GM12878 (cell line): ENCODE measurements around the gene PELO. TPM values are rescaled to one million over a fixed set of nuclear protein-coding genes. Genes with fewer than 3 reads are reported as not detected.

ENCODE experiments used
- ATAC-seq: fragments of 200-7000 bp; cut with Tn5 transposase; 3 replicates; pipeline ENCODE4 v1.9.1; 2020; ENCODE audit warnings: mild to moderate bottlenecking, moderate library complexity
- BruUV-seq: library from RNA; stranded (reverse); fragments of 400-500 nt; replicated peaks from 2 replicates; lab custom pipeline; 2021; lab: Mats Ljungman, UMichigan
- CTCF ChIA-PET: fragments of 300-600 bp; sonication (Branson Sonifier 250); formaldehyde crosslinking; extraction: SDS; loops from one replicate; lab custom pipeline; 2021; ENCODE audit warnings: inconsistent platforms; lab: Yijun Ruan, JAX
- POLR2A ChIA-PET: fragments of 350-600 bp; formaldehyde crosslinking; extraction: SDS; loops from one replicate; lab custom pipeline; 2021; ENCODE audit warnings: inconsistent platforms; lab: Charles Lee
- RAD21 ChIA-PET: fragments of 300-600 bp; sonication (Branson Sonifier 250); formaldehyde crosslinking; loops from one replicate; lab custom pipeline; 2023; ENCODE audit warnings: antibody characterized with exemption; ENCODE audit not compliant: unreplicated experiment; lab: Charles Lee
- SMC1A ChIA-PET: fragments of 300-600 bp; sonication (Branson Sonifier 250); formaldehyde crosslinking; loops from one replicate; lab custom pipeline; 2023; ENCODE audit not compliant: unreplicated experiment, uncharacterized antibody; lab: Charles Lee
- DNase-seq: peaks from one replicate; pipeline ENCODE4 v3.0.0-alpha.2; 2011; ENCODE audit warnings: low read depth, low spot score
- FAIRE-seq: peaks from 3 replicates; lab custom pipeline; 2011; peaks lifted over from hg19 to GRCh38; lab: Jason Lieb, UNC
- H2AFZ ChIP-seq: 2 replicates; pipeline ENCODE4 v1.6.0; 2011; ENCODE audit warnings: low read depth, low read length, control low read depth; ENCODE audit not compliant: control insufficient read depth
- H3K27ac ChIP-seq: 2 replicates; pipeline ENCODE4 v1.5.1; 2011; ENCODE audit warnings: control low read depth; ENCODE audit not compliant: control insufficient read depth, insufficient read depth
- H3K27me3 ChIP-seq, 2 experiments: replicated peaks in 1 of 2; 2 replicates each; pipeline versions ENCODE4 v1.6.0 to v1.6.1; 2011; ENCODE audit warnings: low read length in 1 of 2; ENCODE audit not compliant: control insufficient read depth in 2 of 2, insufficient read depth in 2 of 2
- H3K36me3 ChIP-seq, 2 experiments: 2 replicates each; pipeline ENCODE4 v1.5.1; 2011; ENCODE audit warnings: low read length in 1 of 2; ENCODE audit not compliant: control insufficient read depth in 2 of 2, insufficient read depth in 2 of 2
- H3K4me1 ChIP-seq: 2 replicates; pipeline ENCODE4 v1.6.1; 2011; ENCODE audit warnings: mild to moderate bottlenecking, low read length, moderate library complexity, mixed read lengths; ENCODE audit not compliant: control insufficient read depth, insufficient read depth
- H3K4me2 ChIP-seq: 2 replicates; pipeline ENCODE4 v1.6.0; 2011; ENCODE audit warnings: control low read depth; ENCODE audit not compliant: control insufficient read depth, insufficient read depth
- H3K4me3 ChIP-seq: fragments of 200-600 bp; sonication (generic); 2 replicates; pipeline ENCODE4 v1.5.1; 2016
- H3K79me2 ChIP-seq: 2 replicates; pipeline ENCODE4 v1.6.0; 2011; ENCODE audit warnings: low read length; ENCODE audit not compliant: control insufficient read depth, insufficient read depth
- H3K9ac ChIP-seq: 2 replicates; pipeline ENCODE4 v1.8.0; 2011; ENCODE audit warnings: low read length, control low read depth, mixed read lengths; ENCODE audit not compliant: control insufficient read depth, insufficient read depth
- H3K9me3 ChIP-seq: replicated peaks from 3 replicates; pipeline ENCODE4 v1.5.1; 2011; ENCODE audit warnings: mild to moderate bottlenecking, low read length; ENCODE audit not compliant: control insufficient read depth, insufficient read depth
- H4K20me1 ChIP-seq: 2 replicates; pipeline ENCODE4 v1.6.0; 2011; ENCODE audit not compliant: control insufficient read depth, insufficient read depth
- HCFC1 ChIP-seq: fragments of 150-350 bp; IDR thresholded peaks from 2 replicates; pipeline ENCODE4 v1.6.1; 2014; ENCODE audit warnings: low read length
- MYC ChIP-seq: IDR thresholded peaks from 2 replicates; pipeline ENCODE4 v1.6.1; 2011; ENCODE audit warnings: mild to moderate bottlenecking, low read length, moderate library complexity, inconsistent platforms; ENCODE audit not compliant: insufficient read depth, insufficient replicate concordance, insufficient read length, severe bottlenecking
- WGBS: methylation state at CpG from one replicate; pipeline ENCODE4 v1.1.6; 2016; ENCODE audit warnings: low lambda C conversion rate; ENCODE audit not compliant: insufficient replicate concordance, insufficient coverage; ENCODE audit errors: missing lambda C conversion rate; 5-methylcytosine and 5-hydroxymethylcytosine counted together
- in situ Hi-C: fragments of 300-500 bp; cut with MboI; formaldehyde crosslinking; loops from 9 replicates; pipeline ENCODE4 v1.14.3; 2018; ENCODE audit warnings: mixed read lengths
- intact Hi-C: fragments of 100-400 bp; cut with micrococcal nuclease; formaldehyde crosslinking; loops from one replicate; pipeline ENCODE4 v1.14.2; 2022; ENCODE audit not compliant: unreplicated experiment
- polyA plus RNA-seq, 11 experiments: library from polyadenylated mRNA; depleted of rRNA in 4 of 11; unstranded in 6 of 11; stranded (reverse) in 5 of 11; fragments of >200 nt; fragmentation: Nextera tagmentation in 4 of 11; fragmentation: Illumina TruSeq in 1 of 11; extraction: Ambion mirVana in 4 of 11; extraction: Trizol in 1 of 11; gene quantifications; 1 replicate in 1 of 11; 2 replicates in 10 of 11; pipeline versions ENCODE4 v1.2.1 to v1.2.3, GENCODE V29; 2011 to 2016; ENCODE audit warnings: inconsistent platforms in 2 of 11, missing spikeins in 2 of 11, low read depth in 1 of 11
- total RNA-seq, 4 experiments: library from RNA; depleted of rRNA in 3 of 4; stranded (reverse); fragments of >200 nt in 3 of 4; fragmentation: Illumina TruSeq in 1 of 4; extraction: Trizol in 1 of 4; gene quantifications; 2 replicates each; pipeline versions ENCODE4 v1.2.1 to v1.2.3, GENCODE V29; 2013 to 2021
- TF ChIP-seq, protein P1 (sequence below): IDR thresholded peaks from 2 replicates; pipeline ENCODE4 v1.6.1; 2012; ENCODE audit warnings: improper control_type of control experiment, low read depth, low read length; ENCODE audit not compliant: insufficient replicate concordance
- TF ChIP-seq, protein P2 (sequence below): fragments of 450-650 bp; IDR thresholded peaks from 2 replicates; pipeline ENCODE4 v1.6.1; 2016; ENCODE audit warnings: mild to moderate bottlenecking, moderate library complexity, borderline replicate concordance

PELO gene
- total and polyA plus RNA-seq, 10 of the 15 experiments (the other 5 are each of a cell fraction or from before 2014, with no cell fraction given), result 5.6 to 11.9 (median 8.7) TPM

DNA sequence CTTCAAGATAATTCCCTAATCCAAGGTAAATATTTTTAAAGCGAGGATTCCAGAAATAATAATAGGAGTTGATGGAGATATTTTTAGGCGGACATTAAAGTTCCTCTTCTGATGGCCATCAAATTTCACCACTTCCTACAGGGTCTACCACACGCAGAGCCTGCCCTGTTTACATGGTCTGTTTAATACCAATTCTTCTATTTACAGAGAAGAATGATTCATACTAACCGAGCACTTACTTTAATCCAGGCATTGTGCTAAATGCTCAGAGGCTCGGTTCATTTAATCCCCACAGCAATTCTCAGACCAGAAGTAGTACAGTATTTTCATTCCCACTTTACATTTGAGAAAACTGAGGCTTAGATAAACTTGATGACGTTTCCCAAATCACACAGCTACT is 3.0 kb upstream of the PELO start:
- Histone ChIP-seq H3K4me3 (no peak overlapping the region), H3K4me2 (no peak overlapping the region), H2AFZ (no peak overlapping the region), H3K36me3 (no peaks in the 10 kb centered on the region), H3K9ac (no peak overlapping the region), H3K4me1 (no peaks in the 10 kb centered on the region; the same call in 1 of the 2 replicates), H3K79me2 (no peaks in the 10 kb centered on the region), H3K27me3 (peaks cover 6 to 11% of the 10 kb centered on the region in 2 experiments; a peak in 3 of 4 replicates), H4K20me1 (no peaks in the 10 kb centered on the region), H3K9me3 (no peaks in the 10 kb centered on the region), H3K27ac (no peak overlapping the region)
- ChIA-PET SMC1A (no interaction called here), RAD21 (no interaction called here), POLR2A (no interaction called here), CTCF (interaction anchor here (0.7 kb wide), 1 partner anchor 313 kb away, joined by 3 read pairs; no protein-coding TSS in a partner anchor)
- no peak for DNase-seq
- no peak for ATAC-seq
- TF ChIP-seq, protein P1, sequence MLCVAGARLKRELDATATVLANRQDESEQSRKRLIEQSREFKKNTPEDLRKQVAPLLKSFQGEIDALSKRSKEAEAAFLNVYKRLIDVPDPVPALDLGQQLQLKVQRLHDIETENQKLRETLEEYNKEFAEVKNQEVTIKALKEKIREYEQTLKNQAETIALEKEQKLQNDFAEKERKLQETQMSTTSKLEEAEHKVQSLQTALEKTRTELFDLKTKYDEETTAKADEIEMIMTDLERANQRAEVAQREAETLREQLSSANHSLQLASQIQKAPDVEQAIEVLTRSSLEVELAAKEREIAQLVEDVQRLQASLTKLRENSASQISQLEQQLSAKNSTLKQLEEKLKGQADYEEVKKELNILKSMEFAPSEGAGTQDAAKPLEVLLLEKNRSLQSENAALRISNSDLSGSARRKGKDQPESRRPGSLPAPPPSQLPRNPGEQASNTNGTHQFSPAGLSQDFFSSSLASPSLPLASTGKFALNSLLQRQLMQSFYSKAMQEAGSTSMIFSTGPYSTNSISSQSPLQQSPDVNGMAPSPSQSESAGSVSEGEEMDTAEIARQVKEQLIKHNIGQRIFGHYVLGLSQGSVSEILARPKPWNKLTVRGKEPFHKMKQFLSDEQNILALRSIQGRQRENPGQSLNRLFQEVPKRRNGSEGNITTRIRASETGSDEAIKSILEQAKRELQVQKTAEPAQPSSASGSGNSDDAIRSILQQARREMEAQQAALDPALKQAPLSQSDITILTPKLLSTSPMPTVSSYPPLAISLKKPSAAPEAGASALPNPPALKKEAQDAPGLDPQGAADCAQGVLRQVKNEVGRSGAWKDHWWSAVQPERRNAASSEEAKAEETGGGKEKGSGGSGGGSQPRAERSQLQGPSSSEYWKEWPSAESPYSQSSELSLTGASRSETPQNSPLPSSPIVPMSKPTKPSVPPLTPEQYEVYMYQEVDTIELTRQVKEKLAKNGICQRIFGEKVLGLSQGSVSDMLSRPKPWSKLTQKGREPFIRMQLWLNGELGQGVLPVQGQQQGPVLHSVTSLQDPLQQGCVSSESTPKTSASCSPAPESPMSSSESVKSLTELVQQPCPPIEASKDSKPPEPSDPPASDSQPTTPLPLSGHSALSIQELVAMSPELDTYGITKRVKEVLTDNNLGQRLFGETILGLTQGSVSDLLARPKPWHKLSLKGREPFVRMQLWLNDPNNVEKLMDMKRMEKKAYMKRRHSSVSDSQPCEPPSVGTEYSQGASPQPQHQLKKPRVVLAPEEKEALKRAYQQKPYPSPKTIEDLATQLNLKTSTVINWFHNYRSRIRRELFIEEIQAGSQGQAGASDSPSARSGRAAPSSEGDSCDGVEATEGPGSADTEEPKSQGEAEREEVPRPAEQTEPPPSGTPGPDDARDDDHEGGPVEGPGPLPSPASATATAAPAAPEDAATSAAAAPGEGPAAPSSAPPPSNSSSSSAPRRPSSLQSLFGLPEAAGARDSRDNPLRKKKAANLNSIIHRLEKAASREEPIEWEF, result no peak
- no peak for TF ChIP-seq MYC
- TF ChIP-seq, protein P2, sequence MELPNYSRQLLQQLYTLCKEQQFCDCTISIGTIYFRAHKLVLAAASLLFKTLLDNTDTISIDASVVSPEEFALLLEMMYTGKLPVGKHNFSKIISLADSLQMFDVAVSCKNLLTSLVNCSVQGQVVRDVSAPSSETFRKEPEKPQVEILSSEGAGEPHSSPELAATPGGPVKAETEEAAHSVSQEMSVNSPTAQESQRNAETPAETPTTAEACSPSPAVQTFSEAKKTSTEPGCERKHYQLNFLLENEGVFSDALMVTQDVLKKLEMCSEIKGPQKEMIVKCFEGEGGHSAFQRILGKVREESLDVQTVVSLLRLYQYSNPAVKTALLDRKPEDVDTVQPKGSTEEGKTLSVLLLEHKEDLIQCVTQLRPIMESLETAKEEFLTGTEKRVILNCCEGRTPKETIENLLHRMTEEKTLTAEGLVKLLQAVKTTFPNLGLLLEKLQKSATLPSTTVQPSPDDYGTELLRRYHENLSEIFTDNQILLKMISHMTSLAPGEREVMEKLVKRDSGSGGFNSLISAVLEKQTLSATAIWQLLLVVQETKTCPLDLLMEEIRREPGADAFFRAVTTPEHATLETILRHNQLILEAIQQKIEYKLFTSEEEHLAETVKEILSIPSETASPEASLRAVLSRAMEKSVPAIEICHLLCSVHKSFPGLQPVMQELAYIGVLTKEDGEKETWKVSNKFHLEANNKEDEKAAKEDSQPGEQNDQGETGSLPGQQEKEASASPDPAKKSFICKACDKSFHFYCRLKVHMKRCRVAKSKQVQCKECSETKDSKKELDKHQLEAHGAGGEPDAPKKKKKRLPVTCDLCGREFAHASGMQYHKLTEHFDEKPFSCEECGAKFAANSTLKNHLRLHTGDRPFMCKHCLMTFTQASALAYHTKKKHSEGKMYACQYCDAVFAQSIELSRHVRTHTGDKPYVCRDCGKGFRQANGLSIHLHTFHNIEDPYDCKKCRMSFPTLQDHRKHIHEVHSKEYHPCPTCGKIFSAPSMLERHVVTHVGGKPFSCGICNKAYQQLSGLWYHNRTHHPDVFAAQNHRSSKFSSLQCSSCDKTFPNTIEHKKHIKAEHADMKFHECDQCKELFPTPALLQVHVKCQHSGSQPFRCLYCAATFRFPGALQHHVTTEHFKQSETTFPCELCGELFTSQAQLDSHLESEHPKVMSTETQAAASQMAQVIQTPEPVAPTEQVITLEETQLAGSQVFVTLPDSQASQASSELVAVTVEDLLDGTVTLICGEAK, result no peak
- TF ChIP-seq HCFC1, result no peak
- in situ Hi-C loops (no loop called here), intact Hi-C loops (loop anchor here (5.0 kb wide), 1 partner anchor 313 kb away; no protein-coding TSS in a partner anchor)
- BruUV-seq, result no TSS peak
- 37% methylated on average over 6 of the region's 6 CpGs for WGBS
- FAIRE-seq, result no peak
